HCT116 (cell line): ENCODE results near the gene SAMD14. TPM values are rescaled to one million over a fixed set of nuclear protein-coding genes. Genes with fewer than 3 reads are reported as not detected.

ENCODE experiments used
- ATAC-seq: fragments of 200-7000 bp; cut with Tn5 transposase; 2 replicates; pipeline ENCODE4 v1.9.1; 2020; ENCODE audit warnings: mild to moderate bottlenecking, moderate library complexity
- BruUV-seq: library from RNA; stranded (reverse); fragments of 400-500 nt; replicated peaks from 2 replicates; lab custom pipeline; 2021; lab: Mats Ljungman, UMichigan
- CTCF ChIA-PET: fragments of 300-600 bp; sonication (Branson Sonifier 250); formaldehyde crosslinking; loops from one replicate; lab custom pipeline; 2021; ENCODE audit warnings: antibody characterized with exemption; lab: Charles Lee
- POLR2A ChIA-PET: fragments of 300-600, 350-600 bp; sonication (Branson Sonifier 250); formaldehyde crosslinking; loops from one replicate; lab custom pipeline; 2021; ENCODE audit warnings: antibody characterized with exemption; lab: Charles Lee
- RAD21 ChIA-PET, 2 experiments: fragments of 300-600 bp; sonication (Branson Sonifier 250); formaldehyde crosslinking; loops; one replicate each; lab custom pipeline; 2023; ENCODE audit warnings: low total read pairs in 2 of 2; ENCODE audit not compliant: uncharacterized antibody in 2 of 2, unreplicated experiment in 2 of 2, low non-redundant PET in 1 of 2; lab: Charles Lee
- DNase-seq: peaks from one replicate; pipeline ENCODE4 v3.0.0-alpha.2; 2010; ENCODE audit warnings: low read depth, low spot score
- H2AFZ ChIP-seq: fragments of 200-600 bp; shearing (Covaris generic), sonication (generic); 2 replicates; pipeline ENCODE4 v1.6.1; 2017; ENCODE audit warnings: low read depth, mixed run types, mixed read lengths, antibody characterized with exemption, low read length; ENCODE audit not compliant: poor library complexity, severe bottlenecking
- H3K27ac ChIP-seq: 2 replicates; pipeline ENCODE4 v1.5.1; 2012; ENCODE audit warnings: low read depth, low read length
- H3K27me3 ChIP-seq: fragments of 200-600 bp; sonication (generic); 2 replicates; pipeline ENCODE4 v1.6.1; 2016; ENCODE audit warnings: mixed run types, low read length, mixed read lengths; ENCODE audit not compliant: insufficient read depth
- H3K36me3 ChIP-seq, 2 experiments: fragments of 200-500 bp in 1 of 2; fragments of 200-600 bp in 1 of 2; sonication (Bioruptor generic) in 1 of 2; sonication (generic) in 1 of 2; 2 replicates each; pipeline versions ENCODE4 v1.5.1 to v1.6.1; 2014 to 2016; ENCODE audit warnings: low read length in 2 of 2, inconsistent platforms in 1 of 2, mixed read lengths in 1 of 2, mixed run types in 1 of 2; ENCODE audit not compliant: insufficient read depth in 2 of 2, control insufficient read depth in 1 of 2
- H3K4me1 ChIP-seq, 2 experiments: fragments of 200-600 bp in 1 of 2; sonication (generic) in 1 of 2; 2 replicates each; pipeline versions ENCODE4 v1.5.1 to v1.6.1; 2012 to 2017; ENCODE audit warnings: low read length in 2 of 2, inconsistent platforms in 1 of 2, mild to moderate bottlenecking in 1 of 2, mixed read lengths in 1 of 2, mixed run types in 1 of 2, moderate library complexity in 1 of 2; ENCODE audit not compliant: insufficient read depth in 2 of 2, control insufficient read depth in 1 of 2
- H3K4me2 ChIP-seq: fragments of 200-600 bp; sonication (generic); 2 replicates; pipeline ENCODE4 v1.6.1; 2017; ENCODE audit warnings: mixed run types, low read length, mixed read lengths
- H3K4me3 ChIP-seq, 2 experiments: fragments of 200-600 bp in 1 of 2; sonication (generic) in 1 of 2; replicated peaks in 1 of 2; 2 replicates each; pipeline ENCODE4 v1.5.1; 2011 to 2016; ENCODE audit warnings: low read length in 2 of 2, control low read depth in 1 of 2, low read depth in 1 of 2, mild to moderate bottlenecking in 1 of 2, mixed read lengths in 1 of 2, mixed run types in 1 of 2
- H3K79me2 ChIP-seq: fragments of 200-600 bp; sonication (generic); 2 replicates; pipeline ENCODE4 v1.6.1; 2017; ENCODE audit warnings: mild to moderate bottlenecking, mixed run types, low read length, moderate library complexity, mixed read lengths; ENCODE audit not compliant: insufficient read depth
- H3K9ac ChIP-seq: fragments of 200-600 bp; sonication (generic); 2 replicates; pipeline ENCODE4 v1.6.1; 2016; ENCODE audit warnings: low read length, mixed read lengths
- H3K9me2 ChIP-seq: fragments of 200-600 bp; sonication (generic), shearing (Covaris generic); 2 replicates; pipeline ENCODE4 v1.6.1; 2017; ENCODE audit warnings: mixed run types, mild to moderate bottlenecking, moderate library complexity; ENCODE audit not compliant: insufficient read depth
- H3K9me3 ChIP-seq, 2 experiments: fragments of 200-500 bp in 1 of 2; fragments of 200-600 bp in 1 of 2; sonication (Bioruptor generic) in 1 of 2; sonication (generic) in 1 of 2; 2 replicates each; pipeline ENCODE4 v1.6.1; 2014 to 2017; ENCODE audit warnings: low read length in 2 of 2, mixed read lengths in 2 of 2, inconsistent platforms in 1 of 2, low read depth in 1 of 2, mild to moderate bottlenecking in 1 of 2, mixed run types in 1 of 2, moderate library complexity in 1 of 2; ENCODE audit not compliant: control insufficient read depth in 1 of 2, insufficient read depth in 1 of 2
- H4K20me1 ChIP-seq: fragments of 200-600 bp; sonication (generic), shearing (Covaris generic); 2 replicates; pipeline ENCODE4 v1.6.1; 2017; ENCODE audit warnings: mixed run types, mild to moderate bottlenecking, moderate library complexity; ENCODE audit not compliant: insufficient read depth
- ATF3 ChIP-seq: IDR thresholded peaks from 2 replicates; pipeline ENCODE4 v1.6.1; 2012
- CEBPB ChIP-seq: IDR thresholded peaks from 2 replicates; pipeline ENCODE4 v1.6.1; 2012; ENCODE audit warnings: low read depth
- CTCF ChIP-seq, 3 experiments: fragments of 200-600 bp in 1 of 3; sonication (generic) in 1 of 3; IDR thresholded peaks in 2 of 3; conservative IDR thresholded peaks in 1 of 3; 2 replicates each; pipeline ENCODE4 v1.5.1; 2012 to 2017; ENCODE audit warnings: low read depth in 2 of 3, low read length in 2 of 3, antibody characterized with exemption in 1 of 3, borderline replicate concordance in 1 of 3, control low read depth in 1 of 3, mild to moderate bottlenecking in 1 of 3, mixed read lengths in 1 of 3, mixed run types in 1 of 3, moderate library complexity in 1 of 3; ENCODE audit not compliant: insufficient read depth in 1 of 3
- EGR1 ChIP-seq: IDR thresholded peaks from 2 replicates; pipeline ENCODE4 v1.6.1; 2012; ENCODE audit warnings: low read depth
- EZH2 ChIP-seq: fragments of 200-600 bp; sonication (generic); IDR thresholded peaks from 2 replicates; pipeline ENCODE4 v1.6.1; 2017; ENCODE audit warnings: antibody characterized with exemption, mixed run types
- MAX ChIP-seq: IDR thresholded peaks from 2 replicates; pipeline ENCODE4 v1.6.1; 2012
- POLR2A ChIP-seq: IDR thresholded peaks from 2 replicates; pipeline ENCODE4 v1.7.0; 2011; ENCODE audit warnings: borderline replicate concordance; ENCODE audit not compliant: insufficient read depth, insufficient read length; ENCODE audit errors: extremely low read depth
- POLR2AphosphoS5 ChIP-seq: IDR thresholded peaks from 2 replicates; pipeline ENCODE4 v1.6.1; 2011; ENCODE audit warnings: mild to moderate bottlenecking, low read depth, low read length, moderate library complexity
- RAD21 ChIP-seq: IDR thresholded peaks from 2 replicates; pipeline ENCODE4 v1.6.1; 2012; ENCODE audit warnings: low read depth, mild to moderate bottlenecking
- REST ChIP-seq: IDR thresholded peaks from 2 replicates; pipeline ENCODE4 v1.6.1; 2012; ENCODE audit warnings: low read depth
- SP1 ChIP-seq: IDR thresholded peaks from 2 replicates; pipeline ENCODE4 v1.6.1; 2012; ENCODE audit warnings: low read depth
- SRF ChIP-seq: IDR thresholded peaks from 2 replicates; pipeline ENCODE4 v1.6.1; 2012; ENCODE audit warnings: low read depth
- TCF7L2 ChIP-seq: IDR thresholded peaks from 2 replicates; pipeline ENCODE4 v1.7.0; 2011; ENCODE audit warnings: borderline replicate concordance, inconsistent platforms; ENCODE audit not compliant: insufficient read depth, insufficient read length; ENCODE audit errors: extremely low read depth
- ZNF274 ChIP-seq: fragments of 200-500 bp; sonication (Bioruptor generic); IDR thresholded peaks from 2 replicates; pipeline ENCODE4 v1.6.1; 2014; ENCODE audit warnings: mild to moderate bottlenecking, low read depth, low read length, inconsistent platforms
- intact Hi-C: fragments of 100-400 bp; cut with micrococcal nuclease; formaldehyde crosslinking; loops from 2 replicates; pipeline ENCODE4 v1.10.0; 2022
- total RNA-seq: library from RNA; stranded (reverse); gene quantifications from one replicate; pipeline ENCODE4 v1.2.1, GENCODE V29; 2021; ENCODE audit not compliant: unreplicated experiment

Gene SAMD14
- total RNA-seq, 1 experiment from 2014 or later, result 1.5 TPM

GRCh38 chr17:50141745-50142110 lies 11.8 kb upstream of the SAMD14 start:
- BruUV-seq, result no TSS peak
- H4K20me1 ChIP-seq, result peaks cover 4% of the 10 kb centered on the region; the same call in 1 of the 2 replicates
- peaks cover 71% of the 10 kb centered on the region for H3K79me2 ChIP-seq
- H3K4me1 ChIP-seq, result peaks cover 0 to 10% of the 10 kb centered on the region in 2 experiments; a peak in 2 of 4 replicates
- intact Hi-C loops, result no loop called here
- TF ChIP-seq TCF7L2, result no peak
- TF ChIP-seq ATF3, result no peak
- TF ChIP-seq SP1, result no peak
- no peak for TF ChIP-seq CEBPB
- no peak for TF ChIP-seq MAX
- no peak for TF ChIP-seq SRF
- TF ChIP-seq POLR2AphosphoS5, result no peak
- TF ChIP-seq EZH2, result no peak
- TF ChIP-seq POLR2A, result no peak
- TF ChIP-seq ZNF274, result no peak
- no peak for TF ChIP-seq REST
- TF ChIP-seq EGR1, result no peak
- TF ChIP-seq RAD21, result no peak
- TF ChIP-seq CTCF (IDR thresholded peaks at IDR 0.05 in 2 of 3, conservative IDR thresholded peaks at IDR 0.05 in 1 of 3; ENCODE audit: borderline replicate concordance in 1 of 3, insufficient read depth in 1 of 3, low read depth in 2 of 3, low read length in 2 of 3), result no peak
- ChIA-PET RAD21 (no interaction called here), CTCF (interaction anchor here (0.9 to 1.8 kb wide), 3 partner anchors 10 to 28 kb away, joined by 3 to 5 read pairs (median 5); no protein-coding TSS in a partner anchor), POLR2A (interaction anchor here (1.1 kb wide), 1 partner anchor 10 kb away, joined by 3 read pairs; no protein-coding TSS in a partner anchor)
- peaks cover 77 to 92% of the 10 kb centered on the region in 2 experiments for H3K36me3 ChIP-seq
- H3K9me3 ChIP-seq, result no peaks in the 10 kb centered on the region
- no peak overlapping the region for H2AFZ ChIP-seq
- no peak overlapping the region for H3K4me3 ChIP-seq
- no peak overlapping the region for H3K27ac ChIP-seq
- ATAC-seq (no peak), DNase-seq (no peak)
- no peak overlapping the region for H3K4me2 ChIP-seq
- H3K9ac ChIP-seq, result no peak overlapping the region
- H3K27me3 ChIP-seq, result no peaks in the 10 kb centered on the region
- H3K9me2 ChIP-seq, result no peaks in the 10 kb centered on the region
